H1 (cell line): Measurements from ENCODE around the gene LUZP1.

Experiments
- CHD1 ChIP-seq: IDR thresholded peaks from 2 replicates; pipeline ENCODE4 v1.6.1; 2012; ENCODE audit warnings: low read depth, low read length, improper control_type of control experiment
- CHD2 ChIP-seq: IDR thresholded peaks from 2 replicates; pipeline ENCODE4 v1.6.1; 2012; ENCODE audit warnings: low read length, improper control_type of control experiment
- EGR1 ChIP-seq: IDR thresholded peaks from 2 replicates; pipeline ENCODE4 v1.6.1; 2011; ENCODE audit warnings: low read depth, low read length, borderline replicate concordance
- EP300 ChIP-seq, 2 experiments: IDR thresholded peaks; 1 replicate in 1 of 2; 2 replicates in 1 of 2; pipeline ENCODE4 v1.6.1; 2011 to 2012; ENCODE audit warnings: low read depth in 2 of 2, low read length in 2 of 2, mild to moderate bottlenecking in 2 of 2, borderline replicate concordance in 1 of 2, inconsistent platforms in 1 of 2, moderate library complexity in 1 of 2
- EZH2 ChIP-seq: fragments of 200-600 bp; sonication (generic); IDR thresholded peaks from 2 replicates; pipeline ENCODE4 v1.7.1; 2012; ENCODE audit warnings: low read depth, mild to moderate bottlenecking, moderate library complexity, low read length, inconsistent platforms; ENCODE audit not compliant: severe bottlenecking
- HDAC6 ChIP-seq: IDR thresholded peaks from one replicate; pipeline ENCODE4 v1.7.1; 2012; ENCODE audit warnings: low read depth, mild to moderate bottlenecking, inconsistent platforms, low read length, moderate library complexity
- JUND ChIP-seq: IDR thresholded peaks from 2 replicates; pipeline ENCODE4 v1.6.1; 2011; ENCODE audit warnings: mild to moderate bottlenecking, improper control_type of control experiment, low read length
- POLR2A ChIP-seq, 2 experiments: IDR thresholded peaks; 1 replicate in 1 of 2; 2 replicates in 1 of 2; pipeline ENCODE4 v1.6.1; 2011; ENCODE audit warnings: low read depth in 2 of 2, low read length in 2 of 2, mild to moderate bottlenecking in 2 of 2; ENCODE audit errors: control extremely low read depth in 1 of 2
- POLR2AphosphoS5 ChIP-seq: IDR thresholded peaks from 2 replicates; pipeline ENCODE4 v1.6.1; 2011; ENCODE audit warnings: low read depth, low read length
- RFX5 ChIP-seq: IDR thresholded peaks from 2 replicates; pipeline ENCODE4 v1.6.1; 2011; ENCODE audit warnings: low read depth, low read length, improper control_type of control experiment, borderline replicate concordance
- SP1 ChIP-seq: IDR thresholded peaks from 2 replicates; pipeline ENCODE4 v1.6.1; 2011; ENCODE audit warnings: low read depth, low read length
- TF ChIP-seq, protein P1 (sequence below), 3 experiments: IDR thresholded peaks; 1 replicate in 2 of 3; 2 replicates in 1 of 3; pipeline versions ENCODE4 v1.5.1 to v1.6.1; 2011; ENCODE audit warnings: low read length in 3 of 3, mild to moderate bottlenecking in 3 of 3, inconsistent platforms in 2 of 3, low read depth in 1 of 3, moderate library complexity in 1 of 3; ENCODE audit not compliant: insufficient read depth in 1 of 3; ENCODE audit errors: control extremely low read depth in 1 of 3

DNA sequence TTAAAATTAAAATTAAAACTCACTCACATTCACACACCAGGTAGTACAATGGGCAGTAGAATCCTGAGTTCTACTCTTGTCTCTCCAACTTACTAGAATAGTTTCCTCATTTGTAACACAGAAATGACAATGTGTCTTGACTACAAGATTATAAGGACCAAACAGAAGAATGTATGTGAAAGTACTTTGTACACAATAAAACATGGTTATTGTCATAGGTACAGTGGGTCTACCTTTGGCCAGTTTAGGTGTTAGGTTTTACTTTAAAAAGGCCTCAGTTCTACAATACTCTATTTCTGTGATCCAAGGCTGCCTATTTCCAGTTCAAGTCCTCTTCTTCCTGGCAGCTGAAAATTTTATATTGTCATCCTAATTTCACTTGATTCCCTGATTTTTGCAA is 50.2 kb downstream of the LUZP1 start:
- TF ChIP-seq EP300 (IDR thresholded peaks at IDR 0.05; ENCODE audit: borderline replicate concordance in 1 of 2, low read depth in 2 of 2, low read length in 2 of 2) (no peak), JUND (no peak), EGR1 (no peak), POLR2A (IDR thresholded peaks at IDR 0.05; ENCODE audit: control extremely low read depth in 1 of 2, low read depth in 2 of 2, low read length in 2 of 2) (no peak), RFX5 (no peak), EZH2 (no peak), HDAC6 (no peak), SP1 (no peak), POLR2AphosphoS5 (no peak), CHD2 (no peak), CHD1 (no peak)
- TF ChIP-seq, protein P1, sequence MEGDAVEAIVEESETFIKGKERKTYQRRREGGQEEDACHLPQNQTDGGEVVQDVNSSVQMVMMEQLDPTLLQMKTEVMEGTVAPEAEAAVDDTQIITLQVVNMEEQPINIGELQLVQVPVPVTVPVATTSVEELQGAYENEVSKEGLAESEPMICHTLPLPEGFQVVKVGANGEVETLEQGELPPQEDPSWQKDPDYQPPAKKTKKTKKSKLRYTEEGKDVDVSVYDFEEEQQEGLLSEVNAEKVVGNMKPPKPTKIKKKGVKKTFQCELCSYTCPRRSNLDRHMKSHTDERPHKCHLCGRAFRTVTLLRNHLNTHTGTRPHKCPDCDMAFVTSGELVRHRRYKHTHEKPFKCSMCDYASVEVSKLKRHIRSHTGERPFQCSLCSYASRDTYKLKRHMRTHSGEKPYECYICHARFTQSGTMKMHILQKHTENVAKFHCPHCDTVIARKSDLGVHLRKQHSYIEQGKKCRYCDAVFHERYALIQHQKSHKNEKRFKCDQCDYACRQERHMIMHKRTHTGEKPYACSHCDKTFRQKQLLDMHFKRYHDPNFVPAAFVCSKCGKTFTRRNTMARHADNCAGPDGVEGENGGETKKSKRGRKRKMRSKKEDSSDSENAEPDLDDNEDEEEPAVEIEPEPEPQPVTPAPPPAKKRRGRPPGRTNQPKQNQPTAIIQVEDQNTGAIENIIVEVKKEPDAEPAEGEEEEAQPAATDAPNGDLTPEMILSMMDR (IDR thresholded peaks at IDR 0.05; ENCODE audit: control extremely low read depth in 1 of 3, insufficient read depth in 1 of 3, low read depth in 1 of 3, low read length in 3 of 3) = no peak
